ELF-1 (cell line): ENCODE measurements around the gene C1orf21.
A peak's percentile ranks its signal among the peaks of the same experiment; 100 is the strongest.

ENCODE experiments used
- DNase-seq: peaks from one replicate; pipeline ENCODE4 v3.0.0-alpha.2; 2016; ENCODE audit warnings: low read depth, low spot score

Gene C1orf21

GRCh38 chr1:184513966-184514365 is 127.1 kb downstream of the C1orf21 start:
- no peak for DNase-seq

- no peak for DNase-seq
Observed at GRCh38 chr1:184514447-184514846, 127.6 kb downstream of the C1orf21 start.

- DNase-seq, result no peak
Observed at GRCh38 chr1:184517130-184517529, 130.3 kb downstream of the C1orf21 start.

GRCh38 chr1:184518736-184519357 is 132.0 kb downstream of the C1orf21 start:
- no peak for DNase-seq

- no peak for DNase-seq
Observed at GRCh38 chr1:184520336-184520735, 133.5 kb downstream of the C1orf21 start.

GRCh38 chr1:184524248-184524647 is 137.4 kb downstream of the C1orf21 start:
- no peak for DNase-seq

- no peak for DNase-seq
Observed at GRCh38 chr1:184527402-184527801, 140.6 kb downstream of the C1orf21 start.

- DNase-seq, result no peak
Observed at GRCh38 chr1:184530226-184530625, 143.4 kb downstream of the C1orf21 start.

- no peak for DNase-seq
Observed at GRCh38 chr1:184531296-184531695, 144.5 kb downstream of the C1orf21 start.

- no peak for DNase-seq
Observed at GRCh38 chr1:184532199-184532598, 145.4 kb downstream of the C1orf21 start.

- DNase-seq, result no peak
Observed at GRCh38 chr1:184533049-184533448, 146.2 kb downstream of the C1orf21 start.

- no peak for DNase-seq
Observed at GRCh38 chr1:184533915-184534314, 147.1 kb downstream of the C1orf21 start.

- DNase-seq, result no peak
Observed at GRCh38 chr1:184534690-184535089, 147.9 kb downstream of the C1orf21 start.

GRCh38 chr1:184535191-184535970 is 148.6 kb downstream of the C1orf21 start:
- DNase-seq, result no peak

- DNase-seq, result no peak
Observed at GRCh38 chr1:184536246-184536985, 149.6 kb downstream of the C1orf21 start.

- DNase-seq, result no peak
Observed at GRCh38 chr1:184539580-184539979, 152.8 kb downstream of the C1orf21 start.

GRCh38 chr1:184541537-184542152 is 154.8 kb downstream of the C1orf21 start:
- no peak for DNase-seq

GRCh38 chr1:184542291-184542690 is 155.5 kb downstream of the C1orf21 start:
- DNase-seq, result no peak

GRCh38 chr1:184545601-184546000 is 158.8 kb downstream of the C1orf21 start:
- peak; percentile 17 for DNase-seq

GRCh38 chr1:184552446-184552845 is 165.6 kb downstream of the C1orf21 start:
- DNase-seq, result no peak

GRCh38 chr1:184553845-184554244 is 167.0 kb downstream of the C1orf21 start:
- no peak for DNase-seq
